BJ (cell line): ENCODE data around the gene ZNF346. TPM values are rescaled to one million over a fixed set of nuclear protein-coding genes. Genes with fewer than 3 reads are reported as not detected.

ENCODE experiments used
- CTCF ChIA-PET: fragments of 350-600 bp; formaldehyde crosslinking; extraction: SDS; loops from one replicate; lab custom pipeline; 2021; ENCODE audit warnings: antibody characterized with exemption, inconsistent platforms; lab: Yijun Ruan, JAX
- POLR2A ChIA-PET: fragments of 300-600 bp; sonication (Branson Sonifier 250); formaldehyde crosslinking; extraction: SDS; loops from one replicate; lab custom pipeline; 2021; ENCODE audit warnings: antibody characterized with exemption; lab: Charles Lee
- DNase-seq: peaks from one replicate; pipeline ENCODE4 v3.0.0-alpha.2; 2011; ENCODE audit warnings: low read depth
- H3K27me3 ChIP-seq: 2 replicates; pipeline ENCODE4 v1.6.0; 2011; ENCODE audit warnings: low read length; ENCODE audit not compliant: control insufficient read depth, insufficient read depth
- H3K36me3 ChIP-seq: 2 replicates; pipeline ENCODE4 v1.5.1; 2011; ENCODE audit warnings: low read length; ENCODE audit not compliant: control insufficient read depth, insufficient read depth
- H3K4me3 ChIP-seq: 2 replicates; pipeline ENCODE4 v1.5.1; 2011; ENCODE audit warnings: low read depth, mild to moderate bottlenecking, control low read depth, low read length
- polyA plus RNA-seq: library from polyadenylated mRNA; depleted of rRNA; stranded (reverse); fragments of >200 nt; gene quantifications from 2 replicates; pipeline ENCODE4 v1.2.3, GENCODE V29; 2011
- TF ChIP-seq, protein P1 (sequence below): IDR thresholded peaks from 2 replicates; pipeline ENCODE4 v1.5.1; 2011; ENCODE audit warnings: low read depth, mild to moderate bottlenecking, control low read depth, inconsistent platforms, low read length, moderate library complexity; ENCODE audit not compliant: insufficient read depth

The ZNF346 gene
- polyA plus RNA-seq, 1 experiment: 16.8 TPM

DNA sequence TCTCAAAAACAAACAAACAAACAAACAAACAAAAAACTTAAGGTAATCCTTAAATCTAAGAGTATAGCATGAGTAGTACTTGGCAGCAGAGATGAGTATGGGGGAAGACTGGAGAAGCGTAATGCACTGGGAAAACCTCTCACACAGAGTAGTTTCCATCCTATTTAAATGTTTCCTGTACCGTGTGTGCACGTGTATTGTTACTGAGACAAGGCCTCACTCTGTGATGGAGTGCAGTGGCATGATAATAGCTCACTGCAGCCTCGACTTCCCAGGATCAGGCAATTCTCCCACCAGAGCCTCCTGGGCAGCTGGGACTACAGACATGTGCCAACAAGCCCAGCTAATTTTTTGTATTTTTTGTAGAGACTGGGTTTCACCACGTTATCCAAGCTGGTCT, 18.8 kb upstream of the ZNF346 start:
- DNase-seq: no peak
- POLR2A ChIA-PET: no interaction called here
- CTCF ChIA-PET: interaction anchor here (1.0 kb wide), 1 partner anchor 344 kb away, joined by 3 read pairs; no protein-coding TSS in a partner anchor
- no peaks in the 10 kb centered on the region for H3K36me3 ChIP-seq
- no peaks in the 10 kb centered on the region for H3K27me3 ChIP-seq
- TF ChIP-seq, protein P1, sequence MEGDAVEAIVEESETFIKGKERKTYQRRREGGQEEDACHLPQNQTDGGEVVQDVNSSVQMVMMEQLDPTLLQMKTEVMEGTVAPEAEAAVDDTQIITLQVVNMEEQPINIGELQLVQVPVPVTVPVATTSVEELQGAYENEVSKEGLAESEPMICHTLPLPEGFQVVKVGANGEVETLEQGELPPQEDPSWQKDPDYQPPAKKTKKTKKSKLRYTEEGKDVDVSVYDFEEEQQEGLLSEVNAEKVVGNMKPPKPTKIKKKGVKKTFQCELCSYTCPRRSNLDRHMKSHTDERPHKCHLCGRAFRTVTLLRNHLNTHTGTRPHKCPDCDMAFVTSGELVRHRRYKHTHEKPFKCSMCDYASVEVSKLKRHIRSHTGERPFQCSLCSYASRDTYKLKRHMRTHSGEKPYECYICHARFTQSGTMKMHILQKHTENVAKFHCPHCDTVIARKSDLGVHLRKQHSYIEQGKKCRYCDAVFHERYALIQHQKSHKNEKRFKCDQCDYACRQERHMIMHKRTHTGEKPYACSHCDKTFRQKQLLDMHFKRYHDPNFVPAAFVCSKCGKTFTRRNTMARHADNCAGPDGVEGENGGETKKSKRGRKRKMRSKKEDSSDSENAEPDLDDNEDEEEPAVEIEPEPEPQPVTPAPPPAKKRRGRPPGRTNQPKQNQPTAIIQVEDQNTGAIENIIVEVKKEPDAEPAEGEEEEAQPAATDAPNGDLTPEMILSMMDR: no peak
- no peak overlapping the region for H3K4me3 ChIP-seq

- ChIA-PET CTCF (interaction anchor here (0.5 to 1.9 kb wide), 5 partner anchors 8 to 411 kb away, joined by 3 to 11 read pairs (median 3); no protein-coding TSS in a partner anchor), POLR2A (no interaction called here)
- peak overlapping the region; percentile 97; the same call in 1 of the 2 replicates for H3K4me3 ChIP-seq
- DNase-seq: no peak
- H3K27me3 ChIP-seq: no peaks in the 10 kb centered on the region
- H3K36me3 ChIP-seq: no peaks in the 10 kb centered on the region
- TF ChIP-seq, protein P1: no peak
Observed at GRCh38 chr5:177004961-177005360, 17.5 kb upstream of the ZNF346 start.

DNA sequence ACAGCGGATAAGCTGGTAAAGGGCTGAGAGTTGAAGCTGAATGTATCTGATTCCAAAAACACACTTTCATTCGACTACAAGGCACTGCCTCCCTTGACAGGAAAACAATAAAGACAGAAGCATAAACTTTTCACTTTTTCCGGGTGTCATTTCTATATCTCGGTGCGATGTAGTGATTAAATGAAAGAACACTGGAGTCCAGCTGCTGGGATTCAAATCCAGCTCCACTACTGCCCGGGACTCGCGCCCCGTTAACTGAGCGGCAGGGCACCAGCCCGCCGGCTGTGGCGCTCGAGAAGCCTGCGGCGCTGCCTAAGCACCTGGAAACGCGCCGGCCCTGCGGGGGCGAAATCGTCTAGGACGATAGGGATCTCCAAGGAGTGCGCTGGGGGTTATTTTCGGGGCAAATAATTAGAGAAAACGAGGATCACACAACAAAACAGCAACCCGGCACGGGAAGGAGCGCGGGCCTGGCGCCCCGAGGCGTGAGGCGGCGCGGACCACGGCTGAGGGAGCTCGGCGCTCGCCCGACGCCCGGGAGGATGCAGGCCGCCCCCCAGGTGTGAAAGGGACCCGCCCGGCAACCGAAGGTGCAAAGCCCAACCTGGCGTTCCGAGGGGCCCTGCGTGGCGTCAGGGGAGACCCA, 16.8 kb upstream of the ZNF346 start:
- ChIA-PET POLR2A (interaction anchor here (0.6 kb wide), 1 partner anchor 403 kb away, joined by 3 read pairs; no protein-coding TSS in a partner anchor), CTCF (interaction anchor here (0.5 to 1.9 kb wide), 11 partner anchors 9 to 412 kb away, joined by 3 to 11 read pairs (median 4); no protein-coding TSS in a partner anchor)
- Histone ChIP-seq H3K36me3 (no peaks in the 10 kb centered on the region), H3K27me3 (no peaks in the 10 kb centered on the region), H3K4me3 (peak overlapping the region; percentile 97)
- TF ChIP-seq, protein P1: peak; percentile 82
- no peak for DNase-seq

- Histone ChIP-seq H3K4me3 (peak within 1 kb of the TSS; percentile 97), H3K36me3 (no peaks in the 10 kb centered on the region), H3K27me3 (no peaks in the 10 kb centered on the region)
- ChIA-PET CTCF (interaction anchor here (1.0 to 1.9 kb wide), 8 partner anchors 9 to 71 kb away, joined by 3 to 11 read pairs (median 4); no protein-coding TSS in a partner anchor), POLR2A (interaction anchor here (0.6 kb wide), 1 partner anchor 402 kb away, joined by 3 read pairs; no protein-coding TSS in a partner anchor)
- TF ChIP-seq, protein P1: no peak
- DNase-seq: no peak
Observed at GRCh38 chr5:177006265-177006972, 16.1 kb upstream of the ZNF346 start, which contains the start of gene UIMC1. TSS of gene UIMC1 (minus strand) at chr5:177006779. CDS start at chr5:176982615, 24,164 bp downstream.

- DNase-seq: no peak
- H3K27me3 ChIP-seq: no peaks in the 10 kb centered on the region
- TF ChIP-seq, protein P1: no peak
- CTCF ChIA-PET: interaction anchor here (1.4 kb wide), 1 partner anchor 13 kb away, joined by 4 read pairs; the partner anchor contains the start of gene ZNF346
- H3K36me3 ChIP-seq: no peaks in the 10 kb centered on the region
- POLR2A ChIA-PET: no interaction called here
- H3K4me3 ChIP-seq: no peak overlapping the region
Observed at GRCh38 chr5:177008716-177009115, 13.8 kb upstream of the ZNF346 start.
